HUES48 (cell line): ENCODE measurements around the gene MESD.
A peak's percentile ranks its signal among the peaks of the same experiment; 100 is the strongest.

Experiments
- H3K27ac ChIP-seq: one replicate; pipeline ENCODE4 v1.7.0; 2013; ENCODE audit warnings: low read depth, low read length, inconsistent platforms
- H3K27me3 ChIP-seq: 2 replicates; pipeline ENCODE4 v1.6.1; 2013; ENCODE audit warnings: mild to moderate bottlenecking, low read length; ENCODE audit not compliant: control insufficient read depth, insufficient read depth
- H3K36me3 ChIP-seq: 2 replicates; pipeline ENCODE4 v1.6.1; 2013; ENCODE audit warnings: low read length; ENCODE audit not compliant: control insufficient read depth, insufficient read depth
- H3K4me1 ChIP-seq: 2 replicates; pipeline ENCODE4 v1.6.1; 2013; ENCODE audit warnings: mild to moderate bottlenecking, low read length; ENCODE audit not compliant: control insufficient read depth, insufficient read depth
- H3K4me3 ChIP-seq: 2 replicates; pipeline ENCODE4 v1.5.1; 2013; ENCODE audit warnings: mild to moderate bottlenecking, low read depth, low read length
- H3K9ac ChIP-seq: 2 replicates; pipeline ENCODE4 v1.6.1; 2013; ENCODE audit warnings: mild to moderate bottlenecking, low read depth, low read length, moderate library complexity
- H3K9me3 ChIP-seq: 2 replicates; pipeline ENCODE4 v1.6.1; 2013; ENCODE audit warnings: low read length; ENCODE audit not compliant: control insufficient read depth, insufficient read depth

The MESD gene

GRCh38 chr15:81001152-81002008, 11.8 kb upstream of the MESD start:
- Histone ChIP-seq H3K36me3 (peaks cover 8% of the 10 kb centered on the region; the same call in 1 of the 2 replicates), H3K4me3 (peak overlapping the region; percentile 93), H3K4me1 (peaks cover 5% of the 10 kb centered on the region), H3K9me3 (no peaks in the 10 kb centered on the region), H3K9ac (peak overlapping the region; percentile 86; the same call in 1 of the 2 replicates), H3K27me3 (peaks cover 19% of the 10 kb centered on the region), H3K27ac (peak overlapping the region; percentile 89)

GRCh38 chr15:81000624-81001151, 11.1 kb upstream of the MESD start, which contains the start of gene TLNRD1:
TLNRD1 (plus strand) TSS chr15:81000923; CDS start chr15:81002272, 1,349 bp downstream.
- Histone ChIP-seq H3K4me1 (peaks cover 5% of the 10 kb centered on the region), H3K9ac (peak within 1 kb of the TSS; percentile 90), H3K4me3 (peak within 1 kb of the TSS; percentile 93), H3K36me3 (peaks cover 8% of the 10 kb centered on the region; the same call in 1 of the 2 replicates), H3K27ac (peak within 1 kb of the TSS; percentile 89), H3K9me3 (no peaks in the 10 kb centered on the region), H3K27me3 (peaks cover 19% of the 10 kb centered on the region)

- Histone ChIP-seq H3K27ac (peak overlapping the region; percentile 89), H3K4me1 (peaks cover 5% of the 10 kb centered on the region), H3K4me3 (peak overlapping the region; percentile 93), H3K9ac (peak overlapping the region; percentile 90), H3K36me3 (peaks cover 8% of the 10 kb centered on the region; the same call in 1 of the 2 replicates), H3K27me3 (peaks cover 19% of the 10 kb centered on the region), H3K9me3 (no peaks in the 10 kb centered on the region)
Observed at GRCh38 chr15:81000144-81000623, 10.6 kb upstream of the MESD start.

GRCh38 chr15:80999623-81000036, 10.0 kb upstream of the MESD start:
- Histone ChIP-seq H3K27ac (no peak overlapping the region), H3K36me3 (0 out of 2 replicates have a peak, but pooled peaks cover 5% of the 10 kb centered on the region), H3K9me3 (no peaks in the 10 kb centered on the region), H3K4me1 (peaks cover 5% of the 10 kb centered on the region), H3K4me3 (peak overlapping the region; percentile 93), H3K27me3 (peaks cover 19% of the 10 kb centered on the region), H3K9ac (no peak overlapping the region)

- Histone ChIP-seq H3K27me3 (peaks cover 19% of the 10 kb centered on the region), H3K4me1 (peaks cover 5% of the 10 kb centered on the region), H3K9me3 (no peaks in the 10 kb centered on the region), H3K4me3 (no peak overlapping the region), H3K27ac (peak overlapping the region; percentile 8), H3K36me3 (no peaks in the 10 kb centered on the region), H3K9ac (no peak overlapping the region)
Observed at GRCh38 chr15:80998251-80998650, 8.6 kb upstream of the MESD start.

- H3K9ac ChIP-seq = no peak overlapping the region
- H3K9me3 ChIP-seq = no peaks in the 10 kb centered on the region
- H3K4me3 ChIP-seq = no peak overlapping the region
- H3K27me3 ChIP-seq = peaks cover 14% of the 10 kb centered on the region
- peak overlapping the region; percentile 41 for H3K27ac ChIP-seq
- peaks cover 5% of the 10 kb centered on the region for H3K4me1 ChIP-seq
- no peaks in the 10 kb centered on the region for H3K36me3 ChIP-seq
Observed at GRCh38 chr15:80997692-80998091, 8.1 kb upstream of the MESD start.

- no peaks in the 10 kb centered on the region for H3K36me3 ChIP-seq
- H3K9me3 ChIP-seq = no peaks in the 10 kb centered on the region
- H3K27me3 ChIP-seq = peaks cover 8% of the 10 kb centered on the region
- no peak overlapping the region for H3K9ac ChIP-seq
- H3K4me1 ChIP-seq = peaks cover 5% of the 10 kb centered on the region
- H3K27ac ChIP-seq = no peak overlapping the region
- H3K4me3 ChIP-seq = no peak overlapping the region
Observed at GRCh38 chr15:80996247-80996646, 6.6 kb upstream of the MESD start.

- no peak overlapping the region for H3K27ac ChIP-seq
Observed at GRCh38 chr15:80992441-80992840, 2.8 kb upstream of the MESD start.

GRCh38 chr15:80992006-80992405, 2.4 kb upstream of the MESD start:
- no peak overlapping the region for H3K27ac ChIP-seq
- H3K27me3 ChIP-seq = no peaks in the 10 kb centered on the region
- H3K4me3 ChIP-seq = no peak overlapping the region
- H3K36me3 ChIP-seq = no peaks in the 10 kb centered on the region
- no peak overlapping the region for H3K9ac ChIP-seq
- H3K4me1 ChIP-seq = peaks cover 18% of the 10 kb centered on the region
- no peaks in the 10 kb centered on the region for H3K9me3 ChIP-seq

More at GRCh38 chr15:80992441-80992840, 2.8 kb upstream of the MESD start:
- no peaks in the 10 kb centered on the region for H3K27me3 ChIP-seq
- H3K36me3 ChIP-seq = no peaks in the 10 kb centered on the region
- no peak overlapping the region for H3K9ac ChIP-seq
- peaks cover 18% of the 10 kb centered on the region for H3K4me1 ChIP-seq
- H3K4me3 ChIP-seq = no peak overlapping the region
- H3K9me3 ChIP-seq = no peaks in the 10 kb centered on the region

GRCh38 chr15:80991421-80991820, 1.8 kb upstream of the MESD start:
- Histone ChIP-seq H3K9me3 (no peaks in the 10 kb centered on the region), H3K9ac (no peak overlapping the region), H3K36me3 (no peaks in the 10 kb centered on the region), H3K4me3 (no peak overlapping the region), H3K27ac (no peak overlapping the region), H3K4me1 (peaks cover 18% of the 10 kb centered on the region), H3K27me3 (no peaks in the 10 kb centered on the region)

- H3K36me3 ChIP-seq = no peaks in the 10 kb centered on the region
Observed at GRCh38 chr15:80990955-80991354, 1.3 kb upstream of the MESD start.

More at GRCh38 chr15:80990955-80991354, 1.3 kb upstream of the MESD start:
- Histone ChIP-seq H3K9ac (no peak overlapping the region), H3K4me3 (no peak overlapping the region), H3K9me3 (no peaks in the 10 kb centered on the region), H3K27ac (no peak overlapping the region), H3K27me3 (no peaks in the 10 kb centered on the region), H3K4me1 (peaks cover 18% of the 10 kb centered on the region)
